ENCODE results near the gene ABL1.

ABL1 gene

DNA sequence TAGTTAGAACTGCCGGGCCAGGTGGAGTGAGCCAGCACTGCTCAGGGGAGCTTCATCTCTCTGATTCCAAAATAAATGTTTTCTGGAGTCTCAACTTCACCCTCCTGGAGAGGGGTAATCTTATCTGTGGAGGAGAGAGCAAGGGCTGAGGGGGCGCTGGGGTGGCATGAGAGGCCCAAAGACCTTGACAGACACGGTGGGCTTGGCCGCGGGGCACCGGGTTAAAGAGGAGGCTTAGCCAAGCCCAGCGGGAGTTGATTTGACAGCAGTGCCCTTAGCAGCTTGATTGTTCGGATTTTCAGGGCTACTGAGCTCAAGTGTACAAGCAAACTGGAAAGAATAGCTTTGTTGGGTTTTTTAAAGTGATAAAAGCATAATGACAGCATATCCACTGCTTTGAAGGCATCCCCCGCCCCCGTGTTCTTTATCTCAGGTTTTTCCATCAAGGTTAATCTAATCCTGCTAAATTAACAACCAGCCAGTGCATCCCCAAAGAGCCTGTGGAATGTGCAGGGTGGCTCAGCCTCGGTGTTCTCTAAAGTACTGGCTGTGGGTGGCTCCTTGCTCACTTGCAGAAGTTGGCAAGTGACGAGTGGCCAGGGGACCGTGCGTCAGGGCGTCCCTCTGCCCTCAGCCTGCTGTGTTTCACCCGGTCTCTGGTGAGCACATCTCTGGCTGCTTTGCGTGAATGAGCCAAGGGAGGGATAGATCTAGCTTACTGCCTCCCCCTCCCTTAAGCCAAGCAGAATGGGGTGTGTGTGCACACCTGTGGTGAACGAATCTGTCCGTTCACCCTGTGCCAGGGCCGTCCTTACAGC lies 56.0 kb downstream of the ABL1 start:
- ChIA-PET POLR2A (no interaction called here), CTCF (interaction anchor here (1.0 to 3.7 kb wide), 4 partner anchors 10 to 155 kb away, joined by 3 to 17 read pairs (median 6); no protein-coding TSS in a partner anchor)
- no peak for DNase-seq
- Histone ChIP-seq H3K27me3 (replicated peaks in 2 of 5; ENCODE audit: control insufficient read depth in 4 of 5, insufficient read depth in 5 of 5, low read length in 4 of 5) (no peaks in the 10 kb centered on the region), H3K36me3 (ENCODE audit: control insufficient read depth in 4 of 4, insufficient read depth in 4 of 4, low read length in 3 of 4) (peaks cover 2 to 45% (median 24%) of the 10 kb centered on the region in 4 experiments), H3K4me1 (ENCODE audit: control extremely low read depth in 1 of 4, control insufficient read depth in 4 of 4, insufficient read depth in 4 of 4, low read length in 3 of 4) (peaks cover 0 to 17% (median 12%) of the 10 kb centered on the region in 4 experiments), H3K4me3 (ENCODE audit: control insufficient read depth in 1 of 7, extremely low read depth in 1 of 7, insufficient read depth in 4 of 7, low read depth in 2 of 7, low read length in 6 of 7) (no peak overlapping the region), H3K27ac (ENCODE audit: insufficient read depth in 1 of 2, low read depth in 1 of 2, low read length in 2 of 2, poor library complexity in 1 of 2, severe bottlenecking in 2 of 2) (no peak overlapping the region), H3K9me3 (ENCODE audit: control extremely low read depth in 1 of 5, control insufficient read depth in 4 of 5, insufficient read depth in 2 of 5, low read depth in 1 of 5, low read length in 4 of 5) (no peaks in the 10 kb centered on the region)
- WGBS (ENCODE audit: insufficient coverage), result 94% methylated on average over 19 of the region's 20 CpGs

DNA sequence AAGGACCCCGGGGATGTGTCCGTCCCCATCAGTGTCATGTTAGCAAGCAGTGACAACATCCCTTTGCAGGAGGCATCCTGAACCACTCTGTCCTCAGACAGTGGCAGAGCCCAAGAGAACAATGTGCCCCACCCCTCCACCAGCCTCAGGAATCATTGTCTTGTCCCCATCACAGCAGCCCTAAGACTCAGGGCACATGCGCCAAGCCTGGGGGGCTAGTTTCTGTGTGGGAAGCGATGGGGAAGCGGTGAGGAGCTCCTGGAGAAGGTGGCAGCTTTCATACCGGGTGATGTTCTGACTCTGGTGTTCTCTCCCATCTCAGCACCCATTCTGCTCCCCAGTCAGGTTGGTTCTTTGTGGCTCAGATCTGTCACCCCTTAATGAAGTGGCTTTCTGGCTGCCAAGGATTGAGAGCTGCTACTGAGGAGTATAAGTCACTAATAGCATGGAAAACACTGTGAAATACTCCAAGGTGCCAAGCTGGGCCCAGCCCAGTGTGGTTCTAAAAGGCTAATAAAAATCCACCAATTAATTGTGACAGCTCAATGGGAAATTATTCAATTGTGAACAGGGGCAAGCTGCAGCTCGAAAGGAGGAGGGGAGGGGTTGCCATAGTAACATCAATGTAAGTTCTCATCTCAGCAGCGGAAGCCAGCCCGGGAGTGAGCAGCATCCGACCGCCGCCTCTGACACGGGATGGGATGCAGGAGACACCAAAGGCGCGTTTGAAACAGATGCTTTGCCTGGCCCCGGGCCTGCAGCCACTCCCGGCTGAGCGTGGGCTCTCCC lies 56.8 kb downstream of the ABL1 start:
- POLR2A ChIA-PET, result no interaction called here
- Histone ChIP-seq H3K4me3 (ENCODE audit: control insufficient read depth in 1 of 7, extremely low read depth in 1 of 7, insufficient read depth in 4 of 7, low read depth in 2 of 7, low read length in 6 of 7) (no peak overlapping the region), H3K36me3 (ENCODE audit: control insufficient read depth in 4 of 4, insufficient read depth in 4 of 4, low read length in 3 of 4) (peaks cover 2 to 37% (median 18%) of the 10 kb centered on the region in 4 experiments), H3K27me3 (replicated peaks in 2 of 5; ENCODE audit: control insufficient read depth in 4 of 5, insufficient read depth in 5 of 5, low read length in 4 of 5) (no peaks in the 10 kb centered on the region), H3K4me1 (ENCODE audit: control extremely low read depth in 1 of 4, control insufficient read depth in 4 of 4, insufficient read depth in 4 of 4, low read length in 3 of 4) (peaks cover 0 to 17% (median 12%) of the 10 kb centered on the region in 4 experiments), H3K9me3 (ENCODE audit: control extremely low read depth in 1 of 5, control insufficient read depth in 4 of 5, insufficient read depth in 2 of 5, low read depth in 1 of 5, low read length in 4 of 5) (no peaks in the 10 kb centered on the region), H3K27ac (ENCODE audit: insufficient read depth in 1 of 2, low read depth in 1 of 2, low read length in 2 of 2, poor library complexity in 1 of 2, severe bottlenecking in 2 of 2) (no peak overlapping the region)
- DNase-seq, result no peak
- CTCF ChIA-PET, result interaction anchor here (3.7 kb wide), 1 partner anchor 106 kb away, joined by 17 read pairs; no protein-coding TSS in a partner anchor
- WGBS (ENCODE audit: insufficient coverage), result 96% methylated on average over 15 of the region's 18 CpGs

DNA sequence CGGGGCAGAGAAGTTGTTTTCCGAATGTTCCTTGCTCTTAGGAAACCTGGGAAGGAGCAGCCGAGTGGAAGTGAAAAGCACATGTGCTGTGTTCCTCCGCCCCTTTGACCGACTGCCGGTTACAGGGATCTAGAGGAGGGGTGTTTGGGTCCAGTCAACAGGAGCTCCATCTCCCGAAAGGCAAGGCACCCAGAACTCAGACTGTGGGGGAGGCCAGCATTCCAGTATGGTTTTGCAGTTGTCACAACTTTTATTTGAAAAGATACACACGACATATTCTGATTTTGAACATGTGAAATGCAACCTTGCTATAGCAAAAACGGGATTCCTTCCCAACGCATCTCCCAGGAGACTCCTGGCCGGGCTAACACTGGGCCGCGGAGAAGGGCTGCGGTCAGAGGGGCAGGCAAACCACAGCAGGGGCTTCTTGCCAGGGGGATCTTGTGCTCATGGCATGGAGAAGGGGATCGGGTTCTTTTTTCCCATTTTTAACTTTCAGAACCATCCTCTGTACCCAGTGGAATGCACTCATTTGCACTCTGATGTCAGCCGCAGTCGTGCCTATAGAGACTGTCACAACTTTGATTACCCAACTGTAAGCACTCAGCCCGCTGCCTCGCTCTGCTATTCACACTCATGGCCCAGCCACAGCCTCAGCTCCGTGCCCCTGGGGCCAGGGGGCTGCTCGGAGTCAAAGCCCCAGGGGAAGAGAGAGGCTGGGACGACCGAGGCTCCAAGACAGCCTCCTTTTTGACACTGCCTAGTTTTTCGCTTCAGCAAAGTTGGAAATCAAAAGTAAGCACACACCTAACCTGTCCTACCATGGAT lies 57.6 kb downstream of the ABL1 start:
- Histone ChIP-seq H3K9me3 (ENCODE audit: control extremely low read depth in 1 of 5, control insufficient read depth in 4 of 5, insufficient read depth in 2 of 5, low read depth in 1 of 5, low read length in 4 of 5) (no peaks in the 10 kb centered on the region), H3K4me1 (ENCODE audit: control extremely low read depth in 1 of 4, control insufficient read depth in 4 of 4, insufficient read depth in 4 of 4, low read length in 3 of 4) (peaks cover 0 to 17% (median 12%) of the 10 kb centered on the region in 4 experiments)
- CTCF ChIA-PET, result interaction anchor here (1.0 to 3.7 kb wide), 4 partner anchors 16 to 106 kb away, joined by 3 to 17 read pairs (median 3); no protein-coding TSS in a partner anchor

DNA sequence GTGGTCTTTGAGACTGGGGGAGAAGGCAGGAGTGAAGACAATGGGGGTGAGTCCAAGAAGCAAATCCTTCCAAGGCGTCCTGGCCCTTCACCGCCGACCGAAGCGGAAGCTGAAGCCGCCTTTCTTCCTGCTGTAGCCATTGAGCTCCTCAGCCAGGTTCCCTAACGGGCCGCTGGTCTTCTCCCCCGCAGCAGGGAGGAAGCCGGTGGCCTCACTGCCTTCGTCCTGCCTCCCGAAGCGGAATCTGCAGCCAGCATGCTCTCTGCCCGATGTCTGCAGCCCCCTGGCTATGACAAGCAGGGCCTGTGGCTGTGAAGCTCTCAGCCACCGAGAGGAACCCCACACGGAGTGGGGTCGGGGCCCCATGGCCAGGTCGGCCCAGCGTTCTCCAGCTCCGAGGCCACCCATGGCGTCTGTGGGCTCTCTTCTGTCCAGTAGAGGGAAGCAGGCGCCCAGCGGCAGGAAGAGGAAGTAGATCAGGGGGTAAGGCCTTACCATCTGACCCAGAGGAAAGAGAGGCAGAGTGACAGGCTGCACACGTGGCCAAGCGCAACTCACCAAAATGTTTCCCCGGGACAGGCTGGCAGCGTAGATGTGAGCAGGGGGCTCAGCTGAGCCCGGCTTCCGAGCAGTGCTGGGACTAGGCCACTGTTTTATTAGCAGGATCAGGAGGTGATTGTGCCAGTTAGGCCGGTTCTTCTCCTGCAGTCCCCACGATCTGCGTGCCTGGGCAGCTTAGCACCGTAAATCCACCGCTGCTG lies 58.5 kb downstream of the ABL1 start:
- Histone ChIP-seq H3K9me3 (ENCODE audit: control extremely low read depth in 1 of 5, control insufficient read depth in 4 of 5, insufficient read depth in 2 of 5, low read depth in 1 of 5, low read length in 4 of 5) (no peaks in the 10 kb centered on the region), H3K36me3 (ENCODE audit: control insufficient read depth in 4 of 4, insufficient read depth in 4 of 4, low read length in 3 of 4) (peaks cover 0 to 25% (median 8%) of the 10 kb centered on the region in 4 experiments), H3K4me3 (ENCODE audit: control insufficient read depth in 1 of 7, extremely low read depth in 1 of 7, insufficient read depth in 4 of 7, low read depth in 2 of 7, low read length in 6 of 7) (peak overlapping the region in 5 of 7 experiments; percentile 12 to 59 (median 56)), H3K4me1 (ENCODE audit: control extremely low read depth in 1 of 4, control insufficient read depth in 4 of 4, insufficient read depth in 4 of 4, low read length in 3 of 4) (peaks cover 0 to 17% (median 12%) of the 10 kb centered on the region in 4 experiments), H3K27me3 (replicated peaks in 2 of 5; ENCODE audit: control insufficient read depth in 4 of 5, insufficient read depth in 5 of 5, low read length in 4 of 5) (no peaks in the 10 kb centered on the region), H3K27ac (ENCODE audit: insufficient read depth in 1 of 2, low read depth in 1 of 2, low read length in 2 of 2, poor library complexity in 1 of 2, severe bottlenecking in 2 of 2) (no peak overlapping the region)
- ChIA-PET POLR2A (no interaction called here), CTCF (interaction anchor here (0.7 to 3.7 kb wide), 5 partner anchors 16 to 1924 kb away, joined by 3 to 17 read pairs (median 3); no protein-coding TSS in a partner anchor)
- peak; percentile 48 to 87 (median 78) for DNase-seq
- WGBS (ENCODE audit: insufficient coverage), result 41% methylated on average over 19 of the region's 34 CpGs

More for the DNA sequence above, 57.6 kb downstream of the ABL1 start:
- Histone ChIP-seq H3K27me3 (replicated peaks in 2 of 5; ENCODE audit: control insufficient read depth in 4 of 5, insufficient read depth in 5 of 5, low read length in 4 of 5) (no peaks in the 10 kb centered on the region), H3K36me3 (ENCODE audit: control insufficient read depth in 4 of 4, insufficient read depth in 4 of 4, low read length in 3 of 4) (peaks cover 2 to 30% (median 13%) of the 10 kb centered on the region in 4 experiments), H3K4me3 (ENCODE audit: control insufficient read depth in 1 of 7, extremely low read depth in 1 of 7, insufficient read depth in 4 of 7, low read depth in 2 of 7, low read length in 6 of 7) (peak overlapping the region in 2 of 7 experiments; percentile 22 to 57), H3K27ac (ENCODE audit: insufficient read depth in 1 of 2, low read depth in 1 of 2, low read length in 2 of 2, poor library complexity in 1 of 2, severe bottlenecking in 2 of 2) (no peak overlapping the region)
- POLR2A ChIA-PET, result no interaction called here
- no peak for DNase-seq
- 98% methylated on average over 22 of the region's 24 CpGs for WGBS (ENCODE audit: insufficient coverage)

DNA sequence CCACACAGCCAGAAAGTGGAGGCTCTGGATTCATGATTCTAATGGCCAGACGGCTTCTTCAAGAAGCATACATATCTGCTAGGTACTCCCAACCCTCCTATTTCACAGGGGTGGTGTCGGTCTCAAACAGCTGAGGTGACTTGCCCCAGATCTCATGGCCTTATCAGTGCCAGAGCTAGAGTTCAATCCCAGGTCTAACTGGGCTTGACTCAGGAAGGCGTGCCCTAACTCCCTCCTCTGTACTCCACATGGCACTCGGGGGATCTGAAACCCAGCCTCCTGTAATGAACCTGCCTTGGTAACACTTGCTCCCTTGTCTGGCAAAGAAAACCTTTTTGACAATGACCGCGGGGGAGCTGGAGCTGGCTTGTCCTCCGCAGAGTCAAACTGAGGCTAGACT lies 59.5 kb downstream of the ABL1 start:
- 98% methylated on average over 7 of the region's 7 CpGs for WGBS (ENCODE audit: insufficient coverage)
- DNase-seq, result peak in 1 of 3 donors; percentile 4
- Histone ChIP-seq H3K36me3 (ENCODE audit: control insufficient read depth in 4 of 4, insufficient read depth in 4 of 4, low read length in 3 of 4) (peaks cover 0 to 21% (median 7%) of the 10 kb centered on the region in 4 experiments), H3K4me1 (ENCODE audit: control extremely low read depth in 1 of 4, control insufficient read depth in 4 of 4, insufficient read depth in 4 of 4, low read length in 3 of 4) (peaks cover 0 to 17% (median 12%) of the 10 kb centered on the region in 4 experiments), H3K4me3 (ENCODE audit: control insufficient read depth in 1 of 7, extremely low read depth in 1 of 7, insufficient read depth in 4 of 7, low read depth in 2 of 7, low read length in 6 of 7) (no peak overlapping the region), H3K27me3 (replicated peaks in 2 of 5; ENCODE audit: control insufficient read depth in 4 of 5, insufficient read depth in 5 of 5, low read length in 4 of 5) (no peaks in the 10 kb centered on the region), H3K9me3 (ENCODE audit: control extremely low read depth in 1 of 5, control insufficient read depth in 4 of 5, insufficient read depth in 2 of 5, low read depth in 1 of 5, low read length in 4 of 5) (no peaks in the 10 kb centered on the region), H3K27ac (ENCODE audit: insufficient read depth in 1 of 2, low read depth in 1 of 2, low read length in 2 of 2, poor library complexity in 1 of 2, severe bottlenecking in 2 of 2) (no peak overlapping the region)
- ChIA-PET CTCF (interaction anchor here (1.1 to 3.7 kb wide), 2 partner anchors 28 to 104 kb away, joined by 3 to 17 read pairs; no protein-coding TSS in a partner anchor), POLR2A (no interaction called here)

DNA sequence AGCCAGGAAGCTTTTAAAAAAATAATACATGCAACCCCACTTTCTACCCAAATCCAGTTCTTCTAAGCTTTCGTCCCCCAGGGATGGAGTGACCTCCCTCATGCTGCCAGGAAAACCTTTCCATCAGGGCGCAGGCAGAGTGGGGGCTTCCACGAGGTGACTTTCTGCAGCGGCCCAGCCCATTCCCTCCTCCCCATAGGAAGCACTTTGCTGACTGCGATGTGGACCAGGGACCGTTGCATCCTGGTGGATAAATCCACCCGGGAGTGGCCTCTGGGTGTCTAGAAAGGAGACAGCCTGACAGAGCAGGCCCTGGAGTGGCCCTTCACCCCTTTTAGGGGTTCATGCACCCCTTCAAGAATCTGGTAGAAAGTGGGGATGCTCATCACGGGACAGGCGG lies 60.0 kb downstream of the ABL1 start:
- WGBS (ENCODE audit: insufficient coverage), result 93% methylated on average over 9 of the region's 9 CpGs
- peaks cover 0 to 17% (median 12%) of the 10 kb centered on the region in 4 experiments for H3K4me1 ChIP-seq (ENCODE audit: control extremely low read depth in 1 of 4, control insufficient read depth in 4 of 4, insufficient read depth in 4 of 4, low read length in 3 of 4)
- DNase-seq, result no peak
- no peak overlapping the region for H3K27ac ChIP-seq (ENCODE audit: insufficient read depth in 1 of 2, low read depth in 1 of 2, low read length in 2 of 2, poor library complexity in 1 of 2, severe bottlenecking in 2 of 2)
- no peaks in the 10 kb centered on the region for H3K27me3 ChIP-seq (replicated peaks in 2 of 5; ENCODE audit: control insufficient read depth in 4 of 5, insufficient read depth in 5 of 5, low read length in 4 of 5)
- H3K36me3 ChIP-seq (ENCODE audit: control insufficient read depth in 4 of 4, insufficient read depth in 4 of 4, low read length in 3 of 4), result peaks cover 0 to 18% (median 5%) of the 10 kb centered on the region in 4 experiments
- ChIA-PET CTCF (interaction anchor here (1.1 kb wide), 1 partner anchor 28 kb away, joined by 3 read pairs; no protein-coding TSS in a partner anchor), POLR2A (no interaction called here)
- H3K9me3 ChIP-seq (ENCODE audit: control extremely low read depth in 1 of 5, control insufficient read depth in 4 of 5, insufficient read depth in 2 of 5, low read depth in 1 of 5, low read length in 4 of 5), result no peaks in the 10 kb centered on the region
- H3K4me3 ChIP-seq (ENCODE audit: control insufficient read depth in 1 of 7, extremely low read depth in 1 of 7, insufficient read depth in 4 of 7, low read depth in 2 of 7, low read length in 6 of 7), result no peak overlapping the region
